ES-I3 (cell line): ENCODE results near the gene GRK1.
"Not testable (repeated sequence)": the region's sequence is repeated elsewhere in the genome, so short reads cannot be mapped to it uniquely, and the experiment has no call there.

ENCODE experiments used
- H3K36me3 ChIP-seq: 2 replicates; pipeline ENCODE4 v1.6.1; 2013; ENCODE audit warnings: mild to moderate bottlenecking, low read length, control low read depth, moderate library complexity; ENCODE audit not compliant: insufficient read depth
- H3K4me1 ChIP-seq: 2 replicates; pipeline ENCODE4 v1.6.1; 2013; ENCODE audit warnings: mild to moderate bottlenecking, control low read depth, low read length; ENCODE audit not compliant: insufficient read depth
- H3K9ac ChIP-seq: 2 replicates; pipeline ENCODE4 v1.6.1; 2013; ENCODE audit warnings: low read depth, mild to moderate bottlenecking, low read length, moderate library complexity
- H3K9me3 ChIP-seq: 2 replicates; pipeline ENCODE4 v1.6.1; 2013; ENCODE audit warnings: mild to moderate bottlenecking, low read length, moderate library complexity; ENCODE audit not compliant: control insufficient read depth, insufficient read depth

Gene GRK1

DNA sequence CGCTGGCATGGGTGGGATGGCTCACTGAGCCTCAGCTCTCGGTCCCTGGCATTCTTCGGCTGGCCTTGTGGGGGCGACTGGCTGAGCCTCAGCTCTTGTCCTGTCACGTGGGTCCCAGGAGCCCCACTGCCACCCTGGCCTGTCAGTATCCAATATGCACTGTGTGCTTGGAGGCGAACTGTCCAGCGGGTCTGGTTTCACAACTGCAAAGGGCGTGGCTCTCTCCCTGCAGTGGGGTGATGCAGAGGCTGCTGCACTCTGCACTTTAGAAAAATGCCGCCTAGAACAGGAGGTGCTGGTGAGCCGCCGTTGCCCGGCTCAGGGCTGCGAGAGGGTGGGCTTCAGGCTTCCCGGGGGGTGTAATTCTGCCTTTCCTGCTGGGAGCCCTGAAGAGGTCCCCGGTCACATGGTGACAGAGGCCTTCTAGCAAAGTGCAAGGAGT is 75.0 kb downstream of the GRK1 start:
- no peaks in the 10 kb centered on the region for H3K4me1 ChIP-seq
- H3K9ac ChIP-seq = no peak overlapping the region

DNA sequence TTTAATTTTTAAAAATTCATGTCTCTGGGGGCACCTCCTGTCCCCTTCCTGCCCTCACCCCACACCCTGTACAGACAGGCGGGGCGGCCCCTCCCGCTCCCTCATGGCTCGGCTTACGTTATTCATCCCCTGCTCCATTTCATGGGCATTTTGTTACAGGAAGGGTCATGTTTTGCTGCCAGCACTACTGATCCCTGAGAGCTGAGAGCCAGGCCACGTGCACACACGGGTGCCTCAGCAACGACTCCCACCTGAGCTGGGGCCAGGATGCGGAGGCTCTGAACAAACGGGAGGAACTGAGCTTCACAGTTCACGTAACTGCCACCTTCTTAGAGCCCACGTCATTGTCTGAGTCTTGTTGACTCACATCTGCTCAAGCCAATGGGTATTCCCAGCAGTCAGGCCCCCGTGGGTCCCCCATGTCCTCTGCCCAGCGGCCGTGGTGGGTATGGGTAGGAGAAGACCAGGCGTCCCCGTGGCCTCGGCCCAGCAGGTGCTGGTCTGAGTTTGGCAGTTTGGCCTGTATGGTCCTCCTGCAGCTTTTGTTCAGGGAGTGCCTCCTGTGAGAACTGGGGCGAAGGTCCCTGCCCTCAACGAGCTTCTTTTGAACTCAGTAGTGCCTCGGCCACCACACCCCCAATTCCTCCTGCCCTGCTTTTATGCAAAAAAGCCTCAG is 75.6 kb downstream of the GRK1 start:
- no peak overlapping the region for H3K9ac ChIP-seq
- no peaks in the 10 kb centered on the region for H3K9me3 ChIP-seq
- no peaks in the 10 kb centered on the region for H3K36me3 ChIP-seq
- H3K4me1 ChIP-seq = no peaks in the 10 kb centered on the region

More for the DNA sequence above, 75.0 kb downstream of the GRK1 start:
- Histone ChIP-seq H3K9me3 (no peaks in the 10 kb centered on the region), H3K36me3 (no peaks in the 10 kb centered on the region)

DNA sequence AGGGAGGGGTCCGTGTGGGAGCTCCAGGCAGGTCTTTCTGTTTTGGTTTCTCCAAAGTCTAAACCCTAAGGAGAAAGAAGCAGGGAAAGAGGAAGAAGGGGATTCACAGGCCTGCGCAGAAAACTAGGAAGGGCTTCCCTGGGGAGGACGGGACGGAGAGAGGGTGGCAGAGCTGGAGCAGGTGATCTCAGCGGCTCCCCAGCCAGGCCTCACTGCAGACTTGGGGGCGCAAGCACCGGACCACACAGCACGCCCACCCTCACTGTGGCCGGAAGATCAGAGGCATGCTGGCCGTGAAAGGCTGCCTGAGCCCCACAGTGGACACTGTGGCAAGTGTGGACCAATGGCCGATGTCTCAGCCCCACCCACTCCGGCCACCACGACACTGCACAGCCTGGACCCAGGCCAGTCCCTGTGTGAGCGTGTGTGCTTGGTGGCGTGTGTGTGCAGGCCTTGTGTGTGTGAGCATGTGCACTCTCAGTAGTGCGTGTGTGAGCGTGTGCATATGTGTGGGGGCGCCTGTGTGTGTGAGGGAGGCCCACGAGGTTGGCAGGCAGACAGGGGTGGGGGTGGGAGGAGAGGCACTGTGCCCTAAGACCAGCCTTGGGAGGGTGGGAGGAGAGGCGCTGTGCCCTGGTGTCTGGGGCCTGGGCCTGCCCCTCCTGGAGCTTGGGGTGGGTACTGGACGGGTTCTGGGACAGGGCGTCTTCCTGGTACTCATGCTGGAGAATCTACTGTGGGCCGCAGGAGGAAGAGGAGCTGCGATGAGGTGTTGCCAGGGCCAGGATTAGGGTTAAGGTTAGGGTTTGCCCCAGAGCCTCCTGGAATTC is 76.6 kb downstream of the GRK1 start:
- Histone ChIP-seq H3K36me3 (no peaks in the 10 kb centered on the region), H3K9ac (no peak overlapping the region), H3K4me1 (no peaks in the 10 kb centered on the region), H3K9me3 (no peaks in the 10 kb centered on the region)

GRCh38 chr13:113744197-113745000 is 77.4 kb downstream of the GRK1 start:
- Histone ChIP-seq H3K9me3 (no peaks in the 10 kb centered on the region), H3K9ac (no peak overlapping the region), H3K4me1 (no peaks in the 10 kb centered on the region), H3K36me3 (no peaks in the 10 kb centered on the region)

DNA sequence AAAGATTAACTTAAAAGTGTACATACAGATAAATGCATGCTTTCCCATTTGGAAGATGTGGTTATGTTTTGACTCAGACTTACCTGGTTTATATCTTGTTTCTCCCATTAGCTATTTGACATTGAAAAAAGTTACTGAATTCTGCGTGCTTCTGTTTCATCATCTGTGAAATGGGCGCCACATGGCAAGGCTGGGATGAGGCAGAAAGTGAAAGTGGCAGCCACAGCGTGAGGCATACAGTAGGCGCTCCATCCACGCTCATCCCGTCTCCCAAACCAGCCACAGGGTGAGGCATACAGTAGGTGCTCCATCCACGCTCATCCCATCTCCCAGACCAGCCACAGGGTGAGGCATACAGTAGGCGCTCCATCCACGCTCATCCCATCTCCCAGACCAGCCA is 78.0 kb downstream of the GRK1 start:
- Histone ChIP-seq H3K36me3 (no peaks in the 10 kb centered on the region), H3K9me3 (no peaks in the 10 kb centered on the region), H3K4me1 (no peaks in the 10 kb centered on the region), H3K9ac (no peak overlapping the region)

DNA sequence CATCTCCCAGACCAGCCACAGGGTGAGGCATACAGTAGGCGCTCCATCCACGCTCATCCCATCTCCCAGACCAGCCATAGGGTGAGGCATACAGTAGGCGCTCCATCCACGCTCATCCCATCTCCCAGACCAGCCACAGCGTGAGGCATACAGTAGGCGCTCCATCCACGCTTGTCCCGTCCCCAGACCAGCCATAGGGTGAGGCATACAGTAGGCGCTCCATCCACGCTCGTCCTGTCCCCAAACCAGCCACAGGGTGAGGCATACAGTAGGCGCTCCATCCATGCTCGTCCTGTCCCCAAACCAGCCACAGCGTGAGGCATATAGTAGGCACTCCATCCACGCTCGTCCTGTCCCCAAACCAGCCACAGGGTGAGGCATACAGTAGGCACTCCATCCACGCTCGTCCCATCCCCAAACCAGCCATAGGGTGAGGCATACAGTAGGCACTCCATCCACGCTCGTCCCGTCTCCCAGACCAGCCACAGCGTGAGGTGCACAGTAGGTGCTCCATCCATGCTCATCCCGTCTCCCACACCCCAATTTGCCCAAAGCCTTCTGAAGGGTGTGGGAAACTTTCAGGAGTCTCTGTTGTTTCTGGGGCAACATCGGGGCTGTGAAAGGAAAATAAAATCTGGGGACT is 78.6 kb downstream of the GRK1 start:
- H3K9ac ChIP-seq, H3K4me1 ChIP-seq, H3K36me3 ChIP-seq, H3K9me3 ChIP-seq: not testable (repeated sequence)

DNA sequence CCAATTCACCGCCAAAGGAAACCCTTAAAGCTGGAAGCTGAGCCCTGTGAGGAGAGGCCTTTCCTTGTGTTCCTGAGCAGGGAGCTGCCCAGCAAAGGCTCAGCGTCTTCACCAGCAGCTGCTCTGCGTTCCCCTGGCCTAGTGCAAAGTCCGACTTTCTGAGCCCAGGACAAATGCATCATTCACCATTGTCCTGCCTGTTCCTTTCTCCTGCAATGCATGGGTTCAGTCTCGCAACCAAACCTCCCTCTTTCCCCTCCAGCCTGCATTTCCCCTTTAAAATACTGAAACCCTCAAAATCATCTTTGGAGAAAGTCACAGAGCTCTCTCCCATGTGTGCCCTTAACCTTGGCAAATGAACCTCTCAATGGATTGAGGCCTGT is 79.1 kb downstream of the GRK1 start:
- Histone ChIP-seq H3K9me3 (no peaks in the 10 kb centered on the region), H3K9ac (no peak overlapping the region)

DNA sequence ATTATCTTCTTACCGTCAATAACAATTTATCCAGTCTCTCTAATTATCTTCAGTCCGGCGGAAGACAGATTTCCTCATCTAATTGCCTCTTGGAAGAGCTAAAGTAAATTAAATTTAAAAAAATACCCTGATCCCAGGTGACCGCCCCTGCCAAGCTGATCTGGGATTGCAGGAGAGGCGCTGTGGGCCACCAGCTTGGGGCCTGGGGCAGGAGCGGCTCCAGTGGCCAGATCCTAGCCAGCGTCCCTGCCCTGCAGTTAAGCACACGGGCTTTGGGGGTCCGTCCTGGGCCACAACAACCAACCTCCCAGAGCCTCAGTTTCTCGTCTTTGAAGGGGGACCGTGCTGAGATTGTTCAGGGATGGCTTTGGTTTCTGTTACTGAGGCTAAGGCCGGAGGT is 79.7 kb downstream of the GRK1 start:
- Histone ChIP-seq H3K4me1 (no peaks in the 10 kb centered on the region), H3K9ac (no peak overlapping the region), H3K36me3 (no peaks in the 10 kb centered on the region), H3K9me3 (no peaks in the 10 kb centered on the region)

More for the DNA sequence above, 79.1 kb downstream of the GRK1 start:
- Histone ChIP-seq H3K36me3 (no peaks in the 10 kb centered on the region), H3K4me1 (no peaks in the 10 kb centered on the region)

DNA sequence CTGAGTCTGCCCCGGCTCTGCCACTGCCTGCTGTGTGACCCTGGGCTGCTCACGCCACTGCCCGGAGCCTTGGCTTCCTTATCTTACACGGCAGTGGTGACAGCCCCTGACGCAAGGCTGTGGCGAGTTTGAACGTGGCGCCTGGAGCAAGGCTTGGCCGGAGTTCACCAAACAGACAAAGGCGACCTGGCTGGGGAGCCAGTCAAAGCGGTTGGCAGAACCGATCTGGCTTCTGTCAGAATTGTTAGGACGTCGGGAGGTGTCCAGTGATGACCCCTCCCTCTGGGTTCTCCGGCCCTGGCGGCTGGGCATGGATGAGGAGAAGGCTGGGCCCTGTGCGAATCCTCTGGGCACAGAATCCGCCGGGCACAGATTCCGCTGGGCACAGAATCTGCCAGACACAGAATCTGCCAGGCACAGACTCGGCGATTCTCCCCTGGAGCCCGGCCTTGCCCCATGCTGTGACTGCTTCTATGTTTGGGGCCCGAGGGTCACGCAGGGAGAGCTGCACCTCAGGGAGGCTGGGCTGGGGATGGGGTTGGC is 80.3 kb downstream of the GRK1 start:
- Histone ChIP-seq H3K9ac (no peak overlapping the region), H3K9me3 (no peaks in the 10 kb centered on the region), H3K4me1 (no peaks in the 10 kb centered on the region), H3K36me3 (no peaks in the 10 kb centered on the region)

- no peaks in the 10 kb centered on the region for H3K9me3 ChIP-seq
- no peaks in the 10 kb centered on the region for H3K36me3 ChIP-seq
- no peaks in the 10 kb centered on the region for H3K4me1 ChIP-seq
- H3K9ac ChIP-seq = no peak overlapping the region
Observed at GRCh38 chr13:113748101-113748861, 81.3 kb downstream of the GRK1 start.

GRCh38 chr13:113748862-113749451 is 81.9 kb downstream of the GRK1 start:
- Histone ChIP-seq H3K4me1 (no peaks in the 10 kb centered on the region), H3K9me3 (no peaks in the 10 kb centered on the region), H3K9ac (no peak overlapping the region), H3K36me3 (no peaks in the 10 kb centered on the region)

GRCh38 chr13:113749507-113749906 is 82.5 kb downstream of the GRK1 start:
- H3K9ac ChIP-seq = no peak overlapping the region
- H3K9me3 ChIP-seq = no peaks in the 10 kb centered on the region
- no peaks in the 10 kb centered on the region for H3K36me3 ChIP-seq
- no peaks in the 10 kb centered on the region for H3K4me1 ChIP-seq

DNA sequence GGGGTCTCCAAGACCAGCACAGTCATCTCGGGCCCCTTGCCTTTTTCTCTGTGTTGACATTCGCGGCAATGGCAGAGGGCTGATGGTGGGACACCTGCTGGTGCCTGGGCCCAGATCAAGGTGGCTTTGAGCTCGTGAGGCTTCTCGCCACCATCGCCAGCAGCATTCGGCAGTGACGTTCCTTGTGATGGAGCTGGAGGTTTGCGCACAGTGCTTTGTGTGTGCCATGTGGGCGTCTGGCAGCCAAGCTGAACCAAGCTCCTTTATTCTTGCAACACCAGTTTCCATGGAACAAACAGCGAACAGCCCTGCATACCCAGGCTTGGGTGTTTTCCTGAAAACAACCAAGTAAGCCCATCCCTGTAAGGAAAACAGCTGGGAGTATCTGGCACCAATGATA is 82.9 kb downstream of the GRK1 start:
- Histone ChIP-seq H3K9me3 (no peaks in the 10 kb centered on the region), H3K36me3 (no peaks in the 10 kb centered on the region), H3K4me1 (no peaks in the 10 kb centered on the region), H3K9ac (no peak overlapping the region)
